SH-SY5Y (cell line): ENCODE measurements around the gene GK.

Experiments
- GATA2 ChIP-seq: IDR thresholded peaks from 2 replicates; pipeline ENCODE4 v1.6.1; 2011; ENCODE audit warnings: mild to moderate bottlenecking, low read depth, low read length
- GATA3 ChIP-seq: IDR thresholded peaks from 2 replicates; pipeline ENCODE4 v1.6.1; 2011; ENCODE audit warnings: low read depth, mild to moderate bottlenecking, low read length, moderate library complexity

Gene GK

GRCh38 chrX:30653415-30654131 is at the start of gene GK:
Gene GK (plus strand): TSS chrX:30653423. CDS start chrX:30653538, 115 bp downstream.
- TF ChIP-seq GATA3 (no peak), GATA2 (no peak)

GRCh38 chrX:30607155-30607554 is 46.1 kb upstream of the GK start:
- no peak for TF ChIP-seq GATA2
- no peak for TF ChIP-seq GATA3

- no peak for TF ChIP-seq GATA3
- no peak for TF ChIP-seq GATA2
Measured at GRCh38 chrX:30610026-30610425, 43.2 kb upstream of the GK start.

- TF ChIP-seq GATA3 (no peak), GATA2 (no peak)
Measured at GRCh38 chrX:30612250-30612655, 41.0 kb upstream of the GK start.

- TF ChIP-seq GATA3 (no peak), GATA2 (no peak)
Measured at GRCh38 chrX:30613721-30614120, 39.5 kb upstream of the GK start.

- no peak for TF ChIP-seq GATA2
- TF ChIP-seq GATA3, result no peak
Measured at GRCh38 chrX:30615229-30615628, 38.0 kb upstream of the GK start.

GRCh38 chrX:30618160-30618765 is 35.0 kb upstream of the GK start:
- no peak for TF ChIP-seq GATA3
- TF ChIP-seq GATA2, result no peak

- TF ChIP-seq GATA3 (no peak), GATA2 (no peak)
Measured at GRCh38 chrX:30620125-30620524, 33.1 kb upstream of the GK start.

- no peak for TF ChIP-seq GATA2
- TF ChIP-seq GATA3, result no peak
Measured at GRCh38 chrX:30620980-30621618, 32.1 kb upstream of the GK start.

GRCh38 chrX:30622361-30622760 is 30.9 kb upstream of the GK start:
- no peak for TF ChIP-seq GATA2
- TF ChIP-seq GATA3, result no peak

GRCh38 chrX:30626402-30626801 is 26.8 kb upstream of the GK start:
- TF ChIP-seq GATA2 (no peak), GATA3 (no peak)

- TF ChIP-seq GATA3 (no peak), GATA2 (no peak)
Measured at GRCh38 chrX:30627818-30628652, 25.2 kb upstream of the GK start.

- no peak for TF ChIP-seq GATA2
- TF ChIP-seq GATA3, result no peak
Measured at GRCh38 chrX:30635630-30636029, 17.6 kb upstream of the GK start.
